ENCODE results near the gene SIGLEC1.

SIGLEC1 gene

GRCh38 chr20:3697588-3698305 lies 14.7 kb downstream of the SIGLEC1 start:
- DNase-seq: no peak

DNA sequence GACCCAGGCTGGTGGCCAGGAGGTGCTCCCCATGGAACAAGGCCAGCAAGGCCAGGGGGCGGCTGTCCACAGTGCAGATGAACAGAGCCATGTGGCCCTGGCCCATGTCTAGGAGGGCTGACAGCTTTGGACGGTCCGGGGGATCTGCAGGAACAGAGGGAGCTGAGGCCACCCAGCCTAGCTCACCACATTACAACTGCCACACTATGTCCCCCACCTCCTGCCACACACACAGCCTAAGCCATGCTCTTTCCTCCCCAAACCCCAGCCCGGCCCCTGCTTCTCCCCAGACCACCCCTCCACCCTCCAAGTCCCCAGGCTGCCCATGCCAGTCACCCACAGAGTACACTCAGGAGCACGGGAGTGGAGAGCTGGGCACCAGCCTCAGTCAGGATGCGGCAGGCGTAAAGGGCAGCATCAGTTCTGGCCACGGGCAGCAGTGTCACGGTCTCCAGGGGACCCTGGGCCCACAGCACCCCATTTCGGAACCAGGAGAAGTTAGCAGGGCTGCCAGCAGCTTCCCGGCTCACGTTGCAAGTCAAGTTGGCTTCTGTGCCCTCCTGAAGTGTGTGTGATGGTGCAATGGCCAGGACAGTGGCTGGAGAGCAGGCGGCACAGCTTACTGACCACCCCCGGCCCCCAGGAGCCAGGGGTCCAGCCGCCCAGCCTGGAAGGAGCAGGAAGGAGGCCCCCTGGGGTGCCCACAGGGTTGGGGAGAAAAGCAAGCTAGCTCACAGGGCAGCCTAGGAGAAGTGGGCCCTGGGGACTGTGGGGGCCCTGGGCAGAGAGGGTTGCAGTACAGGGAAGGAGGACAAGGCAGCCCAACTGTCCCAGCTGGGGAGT lies 15.4 kb downstream of the SIGLEC1 start:
- no peak for DNase-seq

DNA sequence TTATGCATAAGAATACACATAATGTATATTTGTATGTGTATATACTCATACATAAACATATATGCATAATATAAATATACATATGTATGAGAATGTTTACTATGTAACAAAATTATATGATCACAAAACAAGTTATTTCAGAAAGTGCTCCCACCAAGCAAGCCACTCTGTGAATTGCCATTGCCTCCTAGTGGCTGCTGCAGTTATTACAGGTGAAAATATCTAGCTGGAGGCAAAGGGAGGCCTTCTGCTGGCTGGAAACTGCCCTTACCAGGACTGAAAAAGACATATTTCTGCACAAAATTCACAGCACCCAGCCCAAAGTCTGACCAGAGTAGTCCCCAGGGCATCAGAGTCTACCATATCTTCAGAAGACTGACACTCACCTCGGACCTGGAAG lies 16.2 kb downstream of the SIGLEC1 start:
- DNase-seq: no peak

GRCh38 chr20:3694864-3695263 lies 17.5 kb downstream of the SIGLEC1 start:
- DNase-seq: no peak

GRCh38 chr20:3693376-3693775 lies 19.0 kb downstream of the SIGLEC1 start:
- no peak for DNase-seq

GRCh38 chr20:3692706-3693294 lies 19.6 kb downstream of the SIGLEC1 start:
- DNase-seq: no peak

GRCh38 chr20:3691897-3692296 lies 20.5 kb downstream of the SIGLEC1 start:
- no peak for DNase-seq

DNA sequence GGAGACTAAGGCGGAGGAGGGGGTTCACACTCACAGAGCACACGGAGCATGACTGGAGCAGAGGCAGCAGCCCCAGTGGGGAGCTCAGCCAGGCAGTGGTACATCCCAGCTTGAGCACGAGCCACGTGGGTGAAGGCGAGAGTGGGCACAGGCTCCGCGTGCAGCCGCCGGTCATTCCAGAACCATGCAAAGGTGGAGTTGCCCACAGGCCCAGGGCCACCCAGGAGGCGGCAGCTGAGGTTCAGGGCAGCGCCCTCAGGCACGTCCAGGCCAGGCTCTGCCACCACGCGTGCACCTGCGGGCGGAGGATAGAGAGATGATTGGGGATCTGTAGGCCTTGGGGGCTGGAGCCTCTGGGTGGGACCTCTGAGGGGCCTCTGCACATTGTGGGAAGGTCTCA lies 21.1 kb downstream of the SIGLEC1 start:
- no peak for DNase-seq

GRCh38 chr20:3690413-3690812 lies 22.0 kb downstream of the SIGLEC1 start:
- no peak for DNase-seq

DNA sequence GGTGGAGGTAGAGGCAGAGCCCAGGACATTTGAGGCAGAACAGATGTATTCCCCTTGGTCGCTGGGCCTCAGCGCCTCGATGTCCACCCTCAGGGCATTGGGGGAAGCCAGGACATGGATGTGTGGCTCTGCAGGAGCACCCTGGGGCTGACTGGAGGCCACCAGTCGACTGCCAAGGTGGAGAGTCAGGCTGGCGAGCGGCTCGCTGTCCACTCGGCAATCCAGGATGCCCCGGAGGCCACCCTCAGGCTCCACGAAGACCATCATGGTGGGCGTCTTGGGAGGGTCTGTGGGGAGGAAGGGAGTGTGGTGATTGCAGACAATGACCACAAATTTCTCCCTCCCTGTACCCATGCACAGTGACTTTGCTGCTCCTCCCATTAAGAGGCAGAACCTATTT lies 22.4 kb downstream of the SIGLEC1 start:
- DNase-seq: no peak

DNA sequence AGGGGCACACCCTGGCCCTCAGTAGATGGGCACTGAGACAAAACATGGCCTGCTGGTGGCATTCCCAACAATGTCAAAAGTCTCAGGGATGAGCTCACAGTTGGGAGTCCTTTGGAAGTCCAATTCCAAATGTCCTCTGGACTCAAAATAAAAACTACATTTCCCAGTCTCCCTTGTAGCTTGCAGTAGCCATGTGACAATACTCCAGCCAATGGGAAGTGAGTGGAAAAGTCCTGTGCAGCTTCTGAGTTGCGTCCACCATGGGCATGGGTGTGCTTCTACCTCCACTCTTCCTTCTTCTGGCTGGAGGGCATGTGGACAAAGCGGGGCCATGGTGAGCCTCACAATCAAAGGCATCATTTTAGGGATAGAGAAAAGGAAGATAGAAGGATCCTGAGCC lies 24.7 kb downstream of the SIGLEC1 start:
- no peak for DNase-seq

- DNase-seq: no peak
Observed at GRCh38 chr20:3686867-3687321, 25.5 kb downstream of the SIGLEC1 start.

DNA sequence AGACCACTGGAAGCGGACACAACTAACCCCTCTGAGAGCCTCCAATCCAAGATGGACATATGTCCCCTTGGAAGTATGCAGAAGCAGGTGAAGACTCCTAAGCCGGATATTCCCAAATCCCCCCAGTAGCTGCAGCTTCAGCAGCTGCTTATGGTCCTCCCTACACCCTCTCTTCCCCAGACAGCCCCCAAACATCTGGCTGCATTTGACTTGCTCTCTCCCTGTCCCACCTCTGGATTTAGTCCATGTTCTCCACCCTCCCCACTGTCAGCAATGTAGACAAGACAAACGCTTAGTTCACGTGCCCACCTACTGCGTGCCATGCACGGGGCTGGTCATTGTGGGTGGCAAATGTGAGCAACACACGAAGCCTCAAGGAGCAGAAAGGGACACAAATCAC lies 26.0 kb downstream of the SIGLEC1 start:
- DNase-seq: no peak

DNA sequence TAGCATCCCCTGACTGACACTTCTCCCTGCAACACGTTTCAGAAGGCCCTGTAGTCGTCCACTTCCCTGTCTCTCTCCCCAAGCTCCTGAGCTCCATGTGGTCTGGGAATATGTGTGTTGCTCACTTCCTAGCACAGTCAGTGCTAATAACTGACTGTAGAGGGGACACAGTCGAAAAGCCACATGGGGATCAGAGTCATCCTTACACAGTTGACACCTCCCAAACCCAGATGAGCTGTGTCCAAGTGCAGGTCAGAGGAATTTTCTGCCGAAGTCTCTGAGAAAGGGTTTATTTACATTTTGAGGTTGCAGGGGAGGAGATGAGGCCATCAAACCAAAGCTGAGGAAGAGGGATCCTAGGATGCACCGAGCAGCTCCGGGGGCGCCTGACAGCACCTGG lies 27.1 kb downstream of the SIGLEC1 start:
- no peak for DNase-seq

GRCh38 chr20:3681931-3682781 lies 30.2 kb downstream of the SIGLEC1 start, which contains the start of gene ADAM33:
Gene ADAM33, minus strand, starts transcription at chr20:3682010. Its CDS starts 6 bp downstream, at chr20:3682004.
- no peak for DNase-seq

- DNase-seq: no peak
Observed at GRCh38 chr20:3681352-3681930, 31.0 kb downstream of the SIGLEC1 start.

DNA sequence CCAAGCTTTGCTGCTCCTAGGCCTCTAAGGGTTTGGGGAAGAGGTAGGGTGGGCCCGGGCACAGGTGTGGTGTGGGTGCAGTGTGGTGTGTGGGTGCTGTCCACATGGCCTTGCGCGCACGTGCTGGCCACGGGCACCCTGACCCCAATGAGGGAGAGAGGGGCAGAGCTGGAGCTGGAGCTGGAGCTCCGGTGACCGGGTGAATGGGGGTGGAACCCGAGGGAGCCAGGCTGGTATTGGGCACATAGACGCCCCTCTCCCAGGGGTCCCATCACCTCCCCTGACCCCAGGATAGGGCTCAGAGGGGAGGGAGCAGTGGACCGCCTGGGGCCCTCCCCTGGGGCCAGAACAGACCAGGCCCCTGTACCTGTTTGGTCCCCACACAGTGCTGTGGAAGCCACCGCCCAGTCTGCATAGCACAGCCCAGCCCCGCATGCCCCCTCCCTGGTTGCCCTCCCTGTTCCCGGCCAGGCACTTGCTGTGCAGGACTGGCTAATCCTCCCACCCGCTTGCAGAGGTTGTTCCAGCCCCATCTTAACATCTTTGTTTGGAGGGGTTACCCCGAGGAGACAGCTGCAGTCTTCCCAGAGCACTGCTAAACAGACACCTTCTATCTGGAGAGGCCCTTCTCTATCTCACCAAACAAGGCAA lies 31.6 kb downstream of the SIGLEC1 start:
- no peak for DNase-seq

DNA sequence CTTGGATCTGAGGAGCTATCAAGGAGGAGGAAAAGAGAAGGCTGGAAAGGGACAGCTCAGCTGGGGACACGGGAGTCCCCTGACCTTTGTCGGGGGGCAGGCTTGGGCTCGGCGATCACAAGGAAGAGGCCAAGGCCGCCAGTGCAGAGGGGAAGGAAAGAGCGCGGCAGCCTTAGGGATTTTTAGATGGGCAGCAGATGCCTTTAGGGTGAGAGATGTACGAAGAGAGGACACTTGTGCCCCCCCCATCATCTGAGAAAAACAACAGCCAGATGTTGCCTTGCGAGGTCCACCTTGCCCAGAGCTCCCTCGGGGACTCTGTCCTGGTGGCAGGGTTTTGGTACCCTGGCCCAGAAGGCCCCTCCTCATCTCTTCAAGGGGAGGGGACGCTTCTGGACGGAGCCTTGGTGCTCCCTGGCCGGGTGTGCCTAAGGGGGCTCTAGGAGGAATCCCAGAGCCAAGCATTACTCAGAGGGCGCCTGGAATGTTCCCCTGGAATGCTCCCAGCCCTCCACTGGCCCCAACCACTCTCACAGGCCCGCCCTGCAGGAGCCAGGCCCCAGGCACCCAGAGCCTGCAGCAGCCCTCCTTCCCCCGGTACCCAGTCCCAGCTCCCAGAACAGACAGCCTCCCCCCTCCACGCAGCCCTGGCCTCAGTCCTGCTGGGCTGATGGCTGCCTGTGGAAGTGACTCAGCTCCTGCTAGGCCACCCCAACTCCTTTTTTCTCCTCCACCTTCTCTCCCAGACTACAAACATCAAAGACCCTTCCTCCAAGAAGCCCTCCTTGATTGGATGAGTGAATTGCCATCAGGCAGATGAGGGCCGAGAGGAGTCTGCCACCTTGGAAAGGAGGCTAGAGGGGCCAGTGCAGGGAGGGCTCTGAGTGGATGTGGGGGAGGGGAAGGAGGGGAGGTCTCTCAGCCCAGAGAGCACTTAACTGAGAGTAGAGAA lies 32.4 kb downstream of the SIGLEC1 start:
- DNase-seq: no peak

- DNase-seq: no peak
Observed at GRCh38 chr20:3678856-3679720, 33.3 kb downstream of the SIGLEC1 start.

DNA sequence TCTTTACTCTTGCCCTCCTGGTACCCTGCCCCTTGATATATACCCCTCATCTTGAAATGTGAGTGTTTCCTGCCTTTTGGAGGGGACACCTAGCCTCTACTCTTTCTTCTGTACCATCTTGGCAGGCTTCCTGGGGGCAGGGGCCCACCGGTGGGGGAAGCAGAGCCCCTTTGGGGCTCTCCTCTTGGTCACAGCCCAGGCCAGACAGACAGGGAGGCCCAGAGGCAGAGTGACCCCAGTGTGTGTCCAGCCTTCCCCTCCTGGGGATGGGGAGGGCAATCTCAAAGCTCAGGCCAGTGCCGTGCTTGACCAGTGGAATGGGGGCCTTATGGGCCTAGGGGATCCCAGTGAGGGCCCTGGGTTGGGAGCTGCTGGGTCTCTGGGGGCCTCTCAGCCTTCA lies 34.2 kb downstream of the SIGLEC1 start:
- DNase-seq: no peak
